Measurements from ENCODE around the gene ADGRB2. TPM values are rescaled to one million over a fixed set of nuclear protein-coding genes. Genes with fewer than 3 reads are reported as not detected.

Gene ADGRB2
- total and polyA plus RNA-seq, 2 donors from 2014 or later: 3.2 to 5.3 TPM

DNA sequence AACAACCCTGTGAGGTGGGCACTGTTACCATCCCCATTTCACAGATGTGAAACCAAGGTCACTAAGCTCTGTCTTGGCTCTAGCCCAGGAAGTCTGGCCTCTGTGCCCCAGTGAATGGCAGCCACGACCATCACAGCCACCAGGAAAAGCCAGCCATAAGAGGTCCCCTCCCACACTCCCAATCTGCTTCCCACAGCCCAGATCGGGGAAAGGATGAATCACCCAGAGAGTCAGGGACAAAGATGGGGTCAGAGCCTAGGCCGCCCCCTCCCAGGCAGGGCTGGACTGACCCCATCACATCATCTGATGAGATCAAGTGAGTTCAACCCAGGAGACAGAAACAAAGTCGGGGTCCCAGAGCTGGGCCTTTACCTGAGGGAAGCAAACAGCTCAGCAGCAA, 37.4 kb downstream of the ADGRB2 start:
- no peak for FAIRE-seq
- TF ChIP-seq, protein P1, sequence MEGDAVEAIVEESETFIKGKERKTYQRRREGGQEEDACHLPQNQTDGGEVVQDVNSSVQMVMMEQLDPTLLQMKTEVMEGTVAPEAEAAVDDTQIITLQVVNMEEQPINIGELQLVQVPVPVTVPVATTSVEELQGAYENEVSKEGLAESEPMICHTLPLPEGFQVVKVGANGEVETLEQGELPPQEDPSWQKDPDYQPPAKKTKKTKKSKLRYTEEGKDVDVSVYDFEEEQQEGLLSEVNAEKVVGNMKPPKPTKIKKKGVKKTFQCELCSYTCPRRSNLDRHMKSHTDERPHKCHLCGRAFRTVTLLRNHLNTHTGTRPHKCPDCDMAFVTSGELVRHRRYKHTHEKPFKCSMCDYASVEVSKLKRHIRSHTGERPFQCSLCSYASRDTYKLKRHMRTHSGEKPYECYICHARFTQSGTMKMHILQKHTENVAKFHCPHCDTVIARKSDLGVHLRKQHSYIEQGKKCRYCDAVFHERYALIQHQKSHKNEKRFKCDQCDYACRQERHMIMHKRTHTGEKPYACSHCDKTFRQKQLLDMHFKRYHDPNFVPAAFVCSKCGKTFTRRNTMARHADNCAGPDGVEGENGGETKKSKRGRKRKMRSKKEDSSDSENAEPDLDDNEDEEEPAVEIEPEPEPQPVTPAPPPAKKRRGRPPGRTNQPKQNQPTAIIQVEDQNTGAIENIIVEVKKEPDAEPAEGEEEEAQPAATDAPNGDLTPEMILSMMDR (IDR thresholded peaks at IDR 0.05; ENCODE audit: borderline replicate concordance, extremely low read depth, insufficient read depth): no peak
- Histone ChIP-seq H3K36me3 (ENCODE audit: control insufficient read depth in 2 of 3, insufficient read depth in 3 of 3, low read length in 3 of 3) (no peaks in the 10 kb centered on the region), H3K9ac (ENCODE audit: low read length in 3 of 3) (no peak overlapping the region), H3K27ac (ENCODE audit: low read depth in 2 of 2, low read length in 2 of 2) (no peak overlapping the region), H3K27me3 (ENCODE audit: control insufficient read depth, insufficient read depth, low read length) (no peaks in the 10 kb centered on the region), H3K4me3 (ENCODE audit: low read length in 3 of 3) (no peak overlapping the region), H3K9me3 (ENCODE audit: control insufficient read depth in 2 of 3, insufficient read depth in 1 of 3, low read length in 3 of 3) (no peaks in the 10 kb centered on the region), H3K4me1 (ENCODE audit: control insufficient read depth in 2 of 3, insufficient read depth in 2 of 3, low read depth in 1 of 3, low read length in 3 of 3) (peaks cover 0 to 2% (median 0%) of the 10 kb centered on the region in 3 donors)
- DNase-seq: no peak
- intact Hi-C loops (cut with DNase I): no loop called here

DNA sequence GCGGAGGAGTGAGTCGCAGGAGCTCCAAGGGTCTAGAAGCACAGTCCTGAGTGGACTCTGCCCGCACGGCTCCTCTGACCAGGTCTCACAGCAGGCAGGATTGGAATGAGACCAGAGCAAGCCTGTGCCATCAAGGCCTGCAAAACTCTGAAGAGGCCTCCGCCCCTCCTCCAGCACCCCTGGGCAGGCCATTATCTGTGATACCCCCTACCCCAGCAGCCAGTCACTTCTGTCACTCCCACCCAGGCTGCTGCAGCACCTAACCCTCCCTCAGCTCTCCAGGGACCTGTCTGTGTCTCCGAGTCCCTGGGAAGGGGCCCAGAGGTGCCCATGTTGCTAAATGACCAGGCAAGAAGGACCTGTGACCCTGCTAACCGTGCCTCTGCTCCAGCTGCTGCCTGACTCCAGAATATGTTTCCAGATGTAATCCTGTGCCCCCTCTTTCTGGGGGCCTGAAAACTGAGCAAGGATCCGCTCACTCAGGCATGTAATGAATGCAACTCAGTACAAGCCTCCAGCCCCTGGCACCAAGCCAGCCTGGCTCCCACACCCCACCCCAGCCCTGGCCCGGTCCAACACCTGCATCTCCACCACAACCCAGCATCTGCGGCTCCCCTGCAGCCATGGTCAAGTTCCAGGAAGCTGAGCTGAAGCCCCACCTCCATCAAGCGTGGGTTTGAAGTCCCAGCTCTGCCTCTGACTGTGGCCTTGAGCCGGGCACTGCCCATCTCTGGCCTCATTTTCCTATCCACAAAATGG, 38.2 kb downstream of the ADGRB2 start:
- Histone ChIP-seq H3K36me3 (ENCODE audit: control insufficient read depth in 2 of 3, insufficient read depth in 3 of 3, low read length in 3 of 3) (no peaks in the 10 kb centered on the region), H3K27ac (ENCODE audit: low read depth in 2 of 2, low read length in 2 of 2) (peak overlapping the region in 1 of 2 donors; percentile 7), H3K27me3 (ENCODE audit: control insufficient read depth, insufficient read depth, low read length) (no peaks in the 10 kb centered on the region), H3K4me3 (ENCODE audit: low read length in 3 of 3) (no peak overlapping the region), H3K9me3 (ENCODE audit: control insufficient read depth in 2 of 3, insufficient read depth in 1 of 3, low read length in 3 of 3) (no peaks in the 10 kb centered on the region), H3K4me1 (ENCODE audit: control insufficient read depth in 2 of 3, insufficient read depth in 2 of 3, low read depth in 1 of 3, low read length in 3 of 3) (peaks cover 0 to 2% (median 0%) of the 10 kb centered on the region in 3 donors), H3K9ac (ENCODE audit: low read length in 3 of 3) (no peak overlapping the region)
- TF ChIP-seq, protein P1 (IDR thresholded peaks at IDR 0.05; ENCODE audit: borderline replicate concordance, extremely low read depth, insufficient read depth): no peak
- peak in 4 of 5 donors; percentile 69 to 80 (median 70) for DNase-seq
- intact Hi-C loops (cut with DNase I): no loop called here
- FAIRE-seq: no peak

DNA sequence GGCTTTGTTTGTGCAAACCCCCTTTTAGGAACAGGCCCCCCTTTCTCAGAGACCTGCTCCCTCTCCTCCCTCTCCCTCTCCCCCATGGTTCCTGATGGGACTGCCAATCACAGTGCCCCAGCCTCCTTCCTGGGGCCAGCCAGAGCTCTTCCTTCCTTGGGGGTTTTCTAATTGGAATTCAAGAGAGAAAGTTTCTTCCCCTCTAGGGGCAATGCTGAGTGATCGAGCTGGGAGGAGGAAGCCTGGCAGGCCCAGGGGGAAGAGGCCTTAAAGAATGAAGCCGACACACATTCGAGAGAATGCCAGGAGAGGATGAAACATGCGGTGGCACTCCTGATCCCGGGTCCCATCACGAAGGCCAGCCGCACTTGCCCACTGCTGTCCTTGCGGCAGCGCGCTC, 39.0 kb downstream of the ADGRB2 start:
- Histone ChIP-seq H3K36me3 (ENCODE audit: control insufficient read depth in 2 of 3, insufficient read depth in 3 of 3, low read length in 3 of 3) (no peaks in the 10 kb centered on the region), H3K4me3 (ENCODE audit: low read length in 3 of 3) (no peak overlapping the region), H3K9me3 (ENCODE audit: control insufficient read depth in 2 of 3, insufficient read depth in 1 of 3, low read length in 3 of 3) (no peaks in the 10 kb centered on the region), H3K27me3 (ENCODE audit: control insufficient read depth, insufficient read depth, low read length) (no peaks in the 10 kb centered on the region), H3K27ac (ENCODE audit: low read depth in 2 of 2, low read length in 2 of 2) (peak overlapping the region in 1 of 2 donors; percentile 13), H3K4me1 (ENCODE audit: control insufficient read depth in 2 of 3, insufficient read depth in 2 of 3, low read depth in 1 of 3, low read length in 3 of 3) (peaks cover 0 to 2% (median 0%) of the 10 kb centered on the region in 3 donors), H3K9ac (ENCODE audit: low read length in 3 of 3) (no peak overlapping the region)
- intact Hi-C loops (cut with DNase I): no loop called here
- TF ChIP-seq, protein P1 (IDR thresholded peaks at IDR 0.05; ENCODE audit: borderline replicate concordance, extremely low read depth, insufficient read depth): no peak
- no peak for DNase-seq
- FAIRE-seq: no peak

Data from kidney (tissue), 14 donors.